Breast epithelium (tissue), 4 donors: ENCODE results near the gene CRY2. TPM values are rescaled to one million over a fixed set of nuclear protein-coding genes. Genes with fewer than 3 reads are reported as not detected.

Source experiments
- DNase-seq, 2 donors: peaks; one replicate each; pipeline ENCODE4 v3.0.0-alpha.2; 2019; ENCODE audit warnings: low spot score in 2 of 2
- H3K27ac ChIP-seq, 2 donors: fragments of 200-600 bp; sonication (generic) in 1 of 2; one replicate each; pipeline ENCODE4 v1.5.1; 2016 to 2019; ENCODE audit warnings: mild to moderate bottlenecking in 1 of 2
- H3K27me3 ChIP-seq, 2 donors: fragments of 200-600 bp; sonication (generic) in 1 of 2; one replicate each; pipeline versions ENCODE4 v1.5.1 to v1.6.0; 2017 to 2019; ENCODE audit warnings: control low read depth in 1 of 2, mild to moderate bottlenecking in 1 of 2
- H3K36me3 ChIP-seq: fragments of 200-600 bp; one replicate; pipeline ENCODE4 v1.5.1; 2019
- H3K4me1 ChIP-seq, 2 donors: fragments of 200-600 bp; sonication (generic); one replicate each; pipeline ENCODE4 v1.5.1; 2016 to 2019; ENCODE audit warnings: control low read depth in 1 of 2
- H3K4me3 ChIP-seq, 3 donors: fragments of 200-600 bp; sonication (generic); 1 replicate in 2 of 3; 2 replicates in 1 of 3; pipeline ENCODE4 v1.5.1; 2016 to 2019; ENCODE audit warnings: mild to moderate bottlenecking in 3 of 3, moderate library complexity in 2 of 3
- H3K9me3 ChIP-seq, 2 donors: fragments of 200-600 bp; sonication (generic) in 1 of 2; one replicate each; pipeline ENCODE4 v1.5.1; 2016 to 2019; ENCODE audit warnings: control low read depth in 1 of 2
- POLR2A ChIP-seq: fragments of 450-650 bp; IDR thresholded peaks from one replicate; pipeline ENCODE4 v1.6.1; 2016; ENCODE audit warnings: antibody characterized with exemption, mild to moderate bottlenecking, moderate library complexity
- POLR2AphosphoS5 ChIP-seq, 3 donors: sonication (generic); formaldehyde crosslinking; IDR thresholded peaks; one replicate each; pipeline ENCODE4 v1.6.1; 2017; ENCODE audit warnings: antibody characterized with exemption in 3 of 3
- intact Hi-C: fragments of 100-400 bp; cut with DNase I; formaldehyde crosslinking; loops from one replicate; pipeline ENCODE4 v1.15.1; 2023; ENCODE audit warnings: low total_unique reads
- total RNA-seq, 3 donors: library from RNA; depleted of rRNA; stranded (reverse); fragments of >200 nt; gene quantifications; one replicate each; pipeline ENCODE4 v1.1.0, GENCODE V29; 2016
- TF ChIP-seq, protein P1 (sequence below), 3 donors: fragments of 450-650 bp; IDR thresholded peaks; one replicate each; pipeline ENCODE4 v1.5.1; 2016 to 2017; ENCODE audit warnings: antibody characterized with exemption in 3 of 3, mild to moderate bottlenecking in 3 of 3, moderate library complexity in 3 of 3

CRY2 gene
- total RNA-seq, 3 donors from 2014 or later = 44.2 to 54.1 (median 44.3) TPM

DNA sequence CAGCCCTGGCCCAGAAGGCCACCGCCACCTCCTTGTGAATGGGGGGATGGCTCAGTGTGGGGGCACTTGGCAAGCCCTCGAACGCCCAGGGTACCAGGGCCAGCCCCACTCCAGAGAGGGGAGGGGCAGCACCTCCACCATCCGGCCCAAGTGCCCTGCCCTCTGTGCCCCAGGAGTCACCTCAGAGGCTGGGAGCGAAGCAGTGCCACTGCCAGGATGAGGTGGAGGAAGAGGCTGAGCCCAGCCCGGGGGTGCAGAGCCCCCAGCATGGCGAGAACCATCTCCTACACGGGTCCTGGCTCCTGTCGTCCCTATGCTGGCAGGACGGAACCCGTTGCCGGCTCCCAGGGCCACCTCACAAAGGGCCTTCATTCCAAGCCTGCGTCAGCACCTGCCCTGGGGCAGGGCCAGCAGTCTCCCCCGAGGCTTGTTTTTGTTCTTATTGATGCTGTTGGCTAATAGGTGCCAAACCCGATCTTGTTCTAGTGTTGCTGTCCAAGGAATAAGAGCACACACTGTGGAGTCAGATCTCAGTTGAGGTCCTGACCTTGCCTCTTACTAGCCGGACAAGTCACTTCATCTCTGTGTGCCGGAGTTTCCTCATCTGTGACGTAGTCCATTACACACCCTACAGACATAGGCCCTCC is 59.8 kb downstream of the CRY2 start, which contains the start of gene FREY1:
FREY1 (minus strand) TSS at position 307 of the 647 bp plus-strand sequence; CDS start at position 281, 26 bp downstream.
- Histone ChIP-seq H3K9me3 (no peaks in the 10 kb centered on the region), H3K27ac (no peak within 1 kb of the TSS), H3K4me3 (no peak within 1 kb of the TSS), H3K27me3 (no peaks in the 10 kb centered on the region), H3K4me1 (no peaks in the 10 kb centered on the region), H3K36me3 (no peaks in the 10 kb centered on the region)
- no peak for DNase-seq
- intact Hi-C loops = no loop called here
- TF ChIP-seq, protein P1, sequence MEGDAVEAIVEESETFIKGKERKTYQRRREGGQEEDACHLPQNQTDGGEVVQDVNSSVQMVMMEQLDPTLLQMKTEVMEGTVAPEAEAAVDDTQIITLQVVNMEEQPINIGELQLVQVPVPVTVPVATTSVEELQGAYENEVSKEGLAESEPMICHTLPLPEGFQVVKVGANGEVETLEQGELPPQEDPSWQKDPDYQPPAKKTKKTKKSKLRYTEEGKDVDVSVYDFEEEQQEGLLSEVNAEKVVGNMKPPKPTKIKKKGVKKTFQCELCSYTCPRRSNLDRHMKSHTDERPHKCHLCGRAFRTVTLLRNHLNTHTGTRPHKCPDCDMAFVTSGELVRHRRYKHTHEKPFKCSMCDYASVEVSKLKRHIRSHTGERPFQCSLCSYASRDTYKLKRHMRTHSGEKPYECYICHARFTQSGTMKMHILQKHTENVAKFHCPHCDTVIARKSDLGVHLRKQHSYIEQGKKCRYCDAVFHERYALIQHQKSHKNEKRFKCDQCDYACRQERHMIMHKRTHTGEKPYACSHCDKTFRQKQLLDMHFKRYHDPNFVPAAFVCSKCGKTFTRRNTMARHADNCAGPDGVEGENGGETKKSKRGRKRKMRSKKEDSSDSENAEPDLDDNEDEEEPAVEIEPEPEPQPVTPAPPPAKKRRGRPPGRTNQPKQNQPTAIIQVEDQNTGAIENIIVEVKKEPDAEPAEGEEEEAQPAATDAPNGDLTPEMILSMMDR (IDR thresholded peaks at IDR 0.05) = no peak
- no peak for TF ChIP-seq POLR2A
- TF ChIP-seq POLR2AphosphoS5 (IDR thresholded peaks at IDR 0.05) = no peak

DNA sequence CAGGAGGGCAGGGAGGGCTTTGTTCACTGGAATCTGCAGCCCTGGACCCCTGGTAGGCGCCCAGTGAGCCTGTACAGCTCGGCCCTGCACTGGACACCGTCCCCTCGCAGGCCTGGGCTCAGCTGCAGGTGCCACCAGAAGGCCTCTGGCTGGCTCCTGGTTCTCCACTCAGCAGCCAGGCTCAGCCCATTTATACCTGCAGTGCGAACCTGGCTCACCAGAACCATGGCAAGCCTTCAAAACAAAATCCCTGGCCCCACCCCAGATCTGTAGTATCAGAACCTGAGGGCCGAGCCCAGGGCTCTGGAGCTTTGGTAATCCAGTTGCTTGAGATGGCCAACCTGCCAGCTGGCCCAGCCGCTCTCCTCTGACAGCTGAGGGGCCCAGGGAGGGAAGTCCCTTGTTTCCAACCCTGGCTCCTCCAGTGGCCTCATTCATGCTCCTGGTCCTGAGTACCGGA is 60.7 kb downstream of the CRY2 start:
- intact Hi-C loops = no loop called here
- Histone ChIP-seq H3K4me1 (no peaks in the 10 kb centered on the region), H3K9me3 (no peaks in the 10 kb centered on the region), H3K27ac (no peak overlapping the region), H3K4me3 (no peak overlapping the region), H3K27me3 (no peaks in the 10 kb centered on the region), H3K36me3 (no peaks in the 10 kb centered on the region)
- no peak for TF ChIP-seq POLR2AphosphoS5 (IDR thresholded peaks at IDR 0.05)
- no peak for TF ChIP-seq POLR2A
- TF ChIP-seq, protein P1 (IDR thresholded peaks at IDR 0.05) = no peak
- no peak for DNase-seq

DNA sequence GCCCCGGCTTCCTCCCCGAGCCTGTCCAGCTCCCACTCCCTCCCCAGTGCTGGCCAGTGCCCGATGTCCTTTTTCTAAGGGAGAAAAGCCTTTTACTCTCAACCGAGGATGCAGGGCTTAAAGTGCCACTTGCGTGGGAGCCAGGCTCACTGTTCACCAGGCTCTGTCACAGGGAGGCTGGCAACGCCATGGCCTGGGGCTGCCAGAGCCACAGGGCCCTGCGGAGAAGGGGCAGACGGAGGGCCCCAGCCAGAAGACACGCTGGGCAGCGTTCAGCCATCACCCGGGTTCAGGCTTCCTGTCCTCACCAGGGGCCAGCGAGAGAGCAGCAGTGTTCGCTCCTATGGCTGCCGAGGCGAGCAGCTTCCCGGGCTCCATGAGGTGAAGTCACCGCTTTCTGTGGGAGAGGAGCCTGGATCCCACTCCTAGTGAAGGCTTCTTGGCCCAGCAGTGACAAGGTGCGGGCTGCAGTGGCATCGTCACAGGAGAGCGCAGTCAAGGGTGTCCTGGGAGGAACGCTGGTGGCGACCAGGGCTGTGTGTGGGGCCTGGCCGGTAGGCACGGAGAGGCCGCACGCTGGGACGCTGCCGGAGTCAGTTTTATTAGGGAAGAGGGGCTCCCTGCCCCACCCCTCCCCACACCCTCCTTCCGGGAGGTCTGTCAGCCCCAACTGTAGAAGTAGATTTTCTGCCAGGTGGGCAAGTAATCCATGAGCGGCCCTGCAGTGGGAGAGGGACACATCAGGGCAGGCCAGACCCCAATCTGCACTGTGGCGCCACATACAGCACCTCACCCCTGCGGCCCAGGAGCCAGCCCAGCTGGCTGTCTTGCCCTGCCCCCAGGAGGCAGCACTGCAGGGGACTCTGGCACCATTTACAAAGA is 62.6 kb downstream of the CRY2 start:
- H3K36me3 ChIP-seq = peaks cover 9% of the 10 kb centered on the region
- no peak for DNase-seq
- no peak overlapping the region for H3K27ac ChIP-seq
- TF ChIP-seq, protein P1 (IDR thresholded peaks at IDR 0.05) = no peak
- TF ChIP-seq POLR2A (no peak), POLR2AphosphoS5 (IDR thresholded peaks at IDR 0.05) (no peak)
- intact Hi-C loops = no loop called here
- H3K4me3 ChIP-seq = no peak overlapping the region
- no peaks in the 10 kb centered on the region for H3K9me3 ChIP-seq
- H3K4me1 ChIP-seq = no peaks in the 10 kb centered on the region
- H3K27me3 ChIP-seq = no peaks in the 10 kb centered on the region

DNA sequence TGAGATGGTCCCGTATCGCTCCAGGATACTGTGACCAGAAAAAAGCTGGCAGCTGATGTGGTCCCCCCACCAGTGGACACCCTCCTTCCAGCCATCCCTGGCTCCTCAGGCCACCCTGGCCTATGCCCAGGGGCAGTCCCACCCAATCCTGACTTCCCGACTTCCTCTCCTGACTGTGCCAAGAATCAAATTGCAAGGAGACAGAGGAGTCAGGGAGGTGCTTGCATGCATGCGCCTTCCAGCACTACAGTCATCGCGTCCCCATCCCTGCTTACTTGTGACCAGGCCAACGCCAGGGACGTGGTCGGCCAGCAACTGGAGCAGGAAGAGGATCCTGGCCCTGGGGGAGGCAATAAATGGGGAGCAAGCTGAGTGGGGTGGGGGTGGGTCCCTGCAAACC is 63.3 kb downstream of the CRY2 start:
- no peak overlapping the region for H3K27ac ChIP-seq
- intact Hi-C loops = no loop called here
- H3K4me1 ChIP-seq = no peaks in the 10 kb centered on the region
- peaks cover 9% of the 10 kb centered on the region for H3K36me3 ChIP-seq
- no peaks in the 10 kb centered on the region for H3K27me3 ChIP-seq
- TF ChIP-seq POLR2AphosphoS5 (IDR thresholded peaks at IDR 0.05) = no peak
- TF ChIP-seq, protein P1 (IDR thresholded peaks at IDR 0.05) = no peak
- TF ChIP-seq POLR2A = no peak
- H3K4me3 ChIP-seq = no peak overlapping the region
- no peaks in the 10 kb centered on the region for H3K9me3 ChIP-seq
- DNase-seq = no peak

DNA sequence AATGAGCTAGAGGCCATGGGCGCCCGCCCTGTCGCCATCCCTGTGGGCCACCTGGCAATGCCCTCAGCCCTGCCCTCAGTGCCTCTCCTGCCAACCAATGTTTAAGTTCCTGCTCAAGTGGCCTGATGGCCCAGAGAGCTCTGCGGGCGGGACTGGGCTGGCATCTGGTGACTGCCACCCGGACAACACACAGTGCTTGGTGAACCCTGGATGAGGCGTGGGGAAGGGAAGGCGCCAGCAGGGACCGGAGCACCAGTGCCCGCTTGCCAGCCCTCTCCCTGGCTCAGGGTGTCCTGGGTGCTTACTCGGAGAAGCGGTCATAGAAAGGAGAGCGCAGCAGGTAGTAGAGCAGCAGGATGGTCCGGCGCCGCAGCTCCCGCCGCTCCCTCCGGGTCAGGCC is 66.2 kb downstream of the CRY2 start:
- H3K9me3 ChIP-seq = no peaks in the 10 kb centered on the region
- no peak overlapping the region for H3K4me3 ChIP-seq
- no peak for DNase-seq
- no peak overlapping the region for H3K27ac ChIP-seq
- H3K4me1 ChIP-seq = peaks cover 0 to 6% of the 10 kb centered on the region in 2 donors
- H3K36me3 ChIP-seq = peaks cover 9% of the 10 kb centered on the region
- intact Hi-C loops = no loop called here
- TF ChIP-seq, protein P1 (IDR thresholded peaks at IDR 0.05) = no peak
- no peak for TF ChIP-seq POLR2A
- no peak for TF ChIP-seq POLR2AphosphoS5 (IDR thresholded peaks at IDR 0.05)
- no peaks in the 10 kb centered on the region for H3K27me3 ChIP-seq
